NOMO-1 (cell line): Measurements from ENCODE around the gene SOCS2.

Experiments
- DNase-seq, 2 experiments: peaks; one replicate each; lab custom pipeline; 2025; ENCODE audit not compliant: unreplicated experiment in 2 of 2; lab: John Stamatoyannopoulos, UW

The SOCS2 gene

DNA sequence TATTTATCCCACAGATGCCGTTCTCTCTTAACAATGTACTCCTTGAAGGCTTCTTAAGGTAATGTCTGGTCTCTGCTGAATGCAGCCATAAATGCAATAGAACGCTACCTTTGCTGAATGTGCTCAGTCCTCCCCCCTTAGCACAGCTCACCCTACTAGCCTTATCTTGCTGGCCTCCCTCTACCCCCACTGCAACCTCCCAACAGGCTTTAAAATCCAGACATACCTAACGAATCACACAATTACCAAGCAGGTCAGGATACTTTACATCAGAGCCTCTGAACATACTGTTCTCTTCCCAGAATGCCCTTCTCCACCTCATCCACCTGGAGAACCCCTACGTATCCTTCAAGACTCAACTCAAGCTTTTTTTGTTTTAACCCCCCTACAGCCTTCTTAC, 53.7 kb downstream of the SOCS2 start:
- no peak for DNase-seq
